HG03159 (cell line): ENCODE results near the gene SRC.

Source experiments
- ATAC-seq: cut with Tn5 transposase; IDR thresholded peaks from one replicate; pipeline ENCODE4 v1.9.1; 2021; ENCODE audit warnings: mild to moderate bottlenecking, moderate library complexity; ENCODE audit not compliant: unreplicated experiment

The SRC gene

DNA sequence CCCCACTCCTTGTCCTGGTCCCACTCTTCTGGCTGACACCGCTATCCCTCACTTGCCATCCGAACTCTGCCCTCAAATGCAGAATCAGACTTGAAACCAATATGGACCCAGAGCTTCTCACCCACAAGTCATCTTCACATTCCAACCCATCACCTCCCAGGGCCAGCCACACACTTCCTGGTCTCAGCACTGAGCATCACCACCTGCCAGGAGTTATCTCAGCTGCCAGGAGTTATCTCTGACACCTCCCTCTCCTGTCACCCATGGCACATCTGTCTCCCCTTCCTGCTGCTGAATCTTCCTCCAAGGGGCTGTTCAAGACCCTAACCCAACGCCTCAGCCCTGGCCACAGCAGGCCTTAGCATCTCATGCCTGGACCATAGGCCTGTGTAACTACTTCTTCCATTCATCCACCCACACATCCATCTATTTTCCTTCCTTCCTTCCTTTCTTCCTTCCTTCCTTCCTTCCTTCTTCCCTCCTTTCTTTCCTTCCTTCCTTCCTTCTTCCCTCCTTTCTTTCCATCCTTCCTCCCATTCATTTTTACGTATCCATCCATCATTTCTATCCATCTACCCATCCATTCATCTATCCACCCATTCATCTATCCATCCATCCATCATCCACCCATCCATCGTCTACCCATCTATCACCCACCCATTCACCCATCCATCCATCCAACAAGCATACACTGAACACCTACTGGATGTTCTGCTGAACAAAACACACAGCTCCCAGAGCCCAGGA is 100.5 kb downstream of the SRC start:
- ATAC-seq: no peak

- no peak for ATAC-seq
These were observed 101.7 kb downstream of the SRC start for GRCh38 chr20:37447688-37448087.

DNA sequence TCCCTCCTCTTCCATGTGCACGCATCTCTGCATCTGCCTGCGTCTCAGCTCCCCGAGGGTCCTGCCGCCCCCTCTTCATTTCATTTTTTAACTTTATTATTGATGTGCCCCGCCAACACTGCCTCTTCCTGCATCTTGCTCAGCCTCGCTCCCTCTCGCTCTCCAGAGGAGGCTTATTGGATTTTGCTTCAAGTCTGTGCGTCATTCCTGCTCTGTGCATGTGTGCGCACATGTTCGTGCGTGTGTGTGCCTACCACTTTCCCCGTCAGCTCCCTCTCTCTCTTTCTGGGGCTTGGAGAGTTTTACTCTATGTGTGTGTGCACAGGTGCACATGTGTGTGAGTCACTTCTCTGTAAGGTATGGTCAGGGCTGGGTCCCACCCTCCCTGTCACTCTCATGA is 103.3 kb downstream of the SRC start:
- no peak for ATAC-seq

GRCh38 chr20:37450344-37450743 is 104.4 kb downstream of the SRC start:
- no peak for ATAC-seq

GRCh38 chr20:37451616-37452015 is 105.7 kb downstream of the SRC start:
- no peak for ATAC-seq

DNA sequence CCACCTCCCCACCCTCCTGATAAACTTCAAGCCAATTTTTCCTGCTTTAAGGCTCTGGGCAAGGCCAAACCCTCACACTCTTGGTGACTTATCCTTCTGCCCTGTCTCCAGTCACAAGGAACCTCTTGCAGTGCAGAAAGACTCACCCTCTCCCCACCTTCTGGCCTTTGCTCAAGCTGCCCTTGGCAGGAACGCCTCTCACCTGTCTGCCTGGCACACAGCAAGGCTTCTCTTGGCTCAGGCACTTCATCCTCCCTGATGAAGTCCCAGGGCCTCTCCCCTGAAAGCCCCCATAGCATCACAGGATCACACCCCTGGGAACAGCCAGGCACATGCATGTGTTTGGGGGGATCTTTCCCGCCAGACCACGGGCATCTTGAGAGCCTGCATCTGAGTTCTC is 106.3 kb downstream of the SRC start:
- ATAC-seq: no peak

DNA sequence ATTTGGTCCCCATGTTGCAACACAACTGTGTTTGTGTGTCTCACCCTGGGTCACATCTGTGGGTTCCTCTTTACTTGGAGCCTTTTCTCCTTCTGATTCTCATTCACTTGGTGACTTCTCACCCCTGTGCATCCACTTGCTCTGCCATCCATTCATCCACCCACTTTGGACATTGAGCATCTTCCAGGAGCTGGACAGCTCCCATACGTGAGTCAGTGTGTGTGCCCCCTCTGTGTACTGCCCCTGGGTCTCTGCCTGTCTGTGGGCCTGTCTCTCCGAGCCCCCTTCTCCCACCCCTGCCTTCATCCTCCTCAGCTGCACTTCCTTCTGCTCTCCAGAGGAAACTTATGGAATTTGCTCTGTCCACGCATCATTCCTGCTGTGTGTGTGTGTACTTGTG is 107.3 kb downstream of the SRC start:
- no peak for ATAC-seq

DNA sequence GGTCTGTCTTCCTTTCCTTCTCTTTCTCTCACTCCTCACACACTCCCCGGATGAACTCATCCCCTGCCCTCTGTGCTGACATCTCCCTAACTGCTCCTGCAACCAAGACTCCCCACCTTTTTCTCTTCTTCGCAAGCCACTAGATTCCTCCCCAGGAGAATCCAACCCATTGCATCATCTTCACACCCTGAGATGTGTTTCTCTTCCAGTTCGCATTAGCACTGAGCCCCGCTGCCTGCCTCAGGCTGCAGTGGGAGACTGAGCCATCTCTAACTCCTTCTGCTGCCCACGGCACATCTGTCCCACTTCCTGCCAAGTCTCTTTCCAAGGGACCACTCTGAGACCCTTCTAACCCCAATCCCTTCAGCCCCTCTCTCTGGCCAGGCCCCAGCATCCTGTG is 107.9 kb downstream of the SRC start:
- ATAC-seq: no peak

DNA sequence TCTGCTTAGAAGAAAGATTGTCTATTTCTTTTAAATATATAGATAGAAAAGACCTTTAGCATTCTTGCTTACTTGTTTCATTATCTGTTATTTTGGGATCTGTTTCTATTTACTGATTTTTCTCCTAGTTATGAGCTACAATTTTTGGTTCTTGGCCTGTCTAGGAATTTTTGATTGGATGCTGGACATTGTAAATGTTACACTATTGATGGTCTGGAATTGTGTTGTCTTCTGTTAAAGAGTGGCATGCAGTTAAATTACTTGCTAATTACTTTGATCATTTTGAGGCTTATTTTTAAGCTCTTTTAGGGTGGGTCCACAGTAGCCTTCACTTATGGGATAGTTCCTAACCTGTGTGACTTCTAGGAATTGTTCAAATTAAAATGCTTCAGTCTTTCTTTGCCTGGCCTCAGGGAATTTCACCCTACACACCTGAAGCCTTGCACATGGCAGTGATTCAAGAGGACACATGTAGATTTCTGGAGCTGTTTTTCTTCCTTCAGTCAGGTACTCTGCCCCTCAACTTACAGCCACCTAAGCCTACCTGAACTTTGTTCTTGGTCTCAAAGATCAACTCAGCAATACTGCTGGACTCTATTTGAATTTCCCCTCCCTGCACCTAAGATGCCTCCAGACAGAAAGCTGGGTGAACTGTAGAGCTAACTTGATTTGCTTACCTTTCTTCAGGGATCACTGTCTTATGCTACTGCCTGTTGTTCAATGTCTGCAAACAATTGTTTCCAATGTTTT is 108.9 kb downstream of the SRC start:
- ATAC-seq: no peak
